DMS114 treated with DMSO at 0.1 percent for 48 hours (cell line): ENCODE results near the gene MCFD2.
"Not testable (repeated sequence)": the region's sequence is repeated elsewhere in the genome, so short reads cannot be mapped to it uniquely, and the experiment has no call there.

Experiments
- DNase-seq: peaks from one replicate; lab custom pipeline; 2025; ENCODE audit not compliant: unreplicated experiment; lab: John Stamatoyannopoulos, UW

Gene MCFD2

GRCh38 chr2:46875962-46876689, 39.5 kb downstream of the MCFD2 start:
- not testable (repeated sequence) for DNase-seq

GRCh38 chr2:46875226-46875899, 40.2 kb downstream of the MCFD2 start:
- no peak for DNase-seq

GRCh38 chr2:46874236-46874929, 41.2 kb downstream of the MCFD2 start:
- DNase-seq, result no peak

- DNase-seq, result no peak
Observed at GRCh38 chr2:46873604-46874068, 42.0 kb downstream of the MCFD2 start.

- DNase-seq, result no peak
Observed at GRCh38 chr2:46872902-46873603, 42.6 kb downstream of the MCFD2 start.

- no peak for DNase-seq
Observed at GRCh38 chr2:46871976-46872381, 43.6 kb downstream of the MCFD2 start.

- no peak for DNase-seq
Observed at GRCh38 chr2:46870051-46870839, 45.4 kb downstream of the MCFD2 start.

GRCh38 chr2:46869621-46870020, 46.0 kb downstream of the MCFD2 start:
- DNase-seq, result no peak

GRCh38 chr2:46866770-46867246, 48.8 kb downstream of the MCFD2 start:
- DNase-seq, result no peak

- no peak for DNase-seq
Observed at GRCh38 chr2:46865181-46865970, 50.2 kb downstream of the MCFD2 start.

GRCh38 chr2:46863882-46864281, 51.7 kb downstream of the MCFD2 start:
- no peak for DNase-seq

GRCh38 chr2:46862514-46862913, 53.1 kb downstream of the MCFD2 start:
- DNase-seq, result no peak

- no peak for DNase-seq
Observed at GRCh38 chr2:46861916-46862315, 53.7 kb downstream of the MCFD2 start.

GRCh38 chr2:46859482-46859881, 56.1 kb downstream of the MCFD2 start:
- DNase-seq, result no peak

GRCh38 chr2:46858702-46859090, 56.9 kb downstream of the MCFD2 start:
- no peak for DNase-seq

GRCh38 chr2:46857871-46858701, 57.5 kb downstream of the MCFD2 start:
- DNase-seq, result no peak

- no peak for DNase-seq
Observed at GRCh38 chr2:46856336-46856735, 59.3 kb downstream of the MCFD2 start.

GRCh38 chr2:46855805-46856204, 59.8 kb downstream of the MCFD2 start:
- DNase-seq, result no peak

GRCh38 chr2:46854260-46854659, 61.3 kb downstream of the MCFD2 start:
- no peak for DNase-seq
